Astrocyte (in vitro differentiated cells and primary cell): ENCODE data around the gene CYP4F22. TPM values are rescaled to one million over a fixed set of nuclear protein-coding genes. Genes with fewer than 3 reads are reported as not detected.
"Not testable (repeated sequence)": the region's sequence is repeated elsewhere in the genome, so short reads cannot be mapped to it uniquely, and the experiment has no call there.

Experiments used
- DNase-seq: peaks from one replicate; pipeline ENCODE4 v3.0.0-alpha.2; 2010; ENCODE audit warnings: low read depth
- FAIRE-seq: peaks from 2 replicates; lab custom pipeline; 2011; peaks lifted over from hg19 to GRCh38; lab: Jason Lieb, UNC
- H2AFZ ChIP-seq: 2 replicates; pipeline ENCODE4 v1.6.0; 2012; ENCODE audit warnings: low read depth, low read length, inconsistent platforms
- H3K27ac ChIP-seq: 2 replicates; pipeline ENCODE4 v1.5.1; 2011; ENCODE audit warnings: low read depth, low read length, inconsistent platforms
- H3K27me3 ChIP-seq: 2 replicates; pipeline ENCODE4 v1.6.0; 2011; ENCODE audit warnings: low read length, inconsistent platforms; ENCODE audit not compliant: insufficient read depth
- H3K36me3 ChIP-seq: 2 replicates; pipeline ENCODE4 v1.5.1; 2011; ENCODE audit warnings: low read length, inconsistent platforms; ENCODE audit not compliant: insufficient read depth
- H3K4me1 ChIP-seq: 2 replicates; pipeline ENCODE4 v1.5.1; 2011; ENCODE audit warnings: low read length, inconsistent platforms; ENCODE audit not compliant: insufficient read depth
- H3K4me2 ChIP-seq: 2 replicates; pipeline ENCODE4 v1.6.0; 2012; ENCODE audit warnings: low read length, inconsistent platforms
- H3K4me3 ChIP-seq: 2 replicates; pipeline ENCODE4 v1.5.1; 2011; ENCODE audit warnings: low read depth, mild to moderate bottlenecking, low read length, inconsistent platforms; ENCODE audit not compliant: insufficient read depth
- H3K79me2 ChIP-seq: 2 replicates; pipeline ENCODE4 v1.6.0; 2012; ENCODE audit warnings: mild to moderate bottlenecking, low read length, inconsistent platforms; ENCODE audit not compliant: insufficient read depth
- H3K9ac ChIP-seq: 2 replicates; pipeline ENCODE4 v1.6.0; 2012; ENCODE audit warnings: mild to moderate bottlenecking, low read length, inconsistent platforms
- H3K9me3 ChIP-seq: 2 replicates; pipeline ENCODE4 v1.5.1; 2012; ENCODE audit warnings: low read depth, mild to moderate bottlenecking, low read length, inconsistent platforms; ENCODE audit not compliant: insufficient read depth
- H4K20me1 ChIP-seq: 2 replicates; pipeline ENCODE4 v1.6.0; 2012; ENCODE audit warnings: low read length, inconsistent platforms; ENCODE audit not compliant: insufficient read depth
- H3K27ac Mint-ChIP-seq: one replicate; pipeline ENCODE4 v1.8.0; 2021; ENCODE audit warnings: mild to moderate bottlenecking, mixed read lengths; ENCODE audit not compliant: unreplicated experiment
- H3K27me3 Mint-ChIP-seq: one replicate; pipeline ENCODE4 v1.8.0; 2021; ENCODE audit warnings: low read depth, mixed read lengths; ENCODE audit not compliant: unreplicated experiment
- H3K36me3 Mint-ChIP-seq: one replicate; pipeline ENCODE4 v1.8.0; 2021; ENCODE audit warnings: low read depth, mixed read lengths; ENCODE audit not compliant: unreplicated experiment
- H3K4me1 Mint-ChIP-seq: one replicate; pipeline ENCODE4 v1.8.0; 2021; ENCODE audit warnings: low read depth, mixed read lengths; ENCODE audit not compliant: unreplicated experiment
- H3K4me3 Mint-ChIP-seq: one replicate; pipeline ENCODE4 v1.8.0; 2021; ENCODE audit warnings: mild to moderate bottlenecking, moderate library complexity, mixed read lengths; ENCODE audit not compliant: unreplicated experiment
- H3K9me3 Mint-ChIP-seq: one replicate; pipeline ENCODE4 v1.8.0; 2021; ENCODE audit warnings: mild to moderate bottlenecking, mixed read lengths; ENCODE audit not compliant: unreplicated experiment
- CTCF ChIP-seq: IDR thresholded peaks from 2 replicates; pipeline ENCODE4 v1.5.1; 2011; ENCODE audit warnings: low read depth, mild to moderate bottlenecking, inconsistent platforms, low read length, moderate library complexity; ENCODE audit not compliant: insufficient read depth
- EZH2 ChIP-seq: IDR thresholded peaks from 2 replicates; pipeline ENCODE4 v1.6.1; 2012; ENCODE audit warnings: mild to moderate bottlenecking, low read length, inconsistent platforms; ENCODE audit not compliant: insufficient read depth
- total RNA-seq: library from RNA; stranded (reverse); gene quantifications from 2 replicates; pipeline ENCODE4 v1.2.1, GENCODE V29; 2021

The CYP4F22 gene
- total RNA-seq, 1 donor from 2014 or later: not detected

GRCh38 chr19:15529774-15530372, 21.5 kb downstream of the CYP4F22 start:
- H3K36me3 Mint-ChIP-seq: no peaks in the 10 kb centered on the region
- Histone ChIP-seq H2AFZ (no peak overlapping the region), H3K27ac (no peak overlapping the region), H4K20me1 (no peaks in the 10 kb centered on the region), H3K36me3 (no peaks in the 10 kb centered on the region), H3K4me3 (no peak overlapping the region), H3K4me1 (no peaks in the 10 kb centered on the region), H3K79me2 (no peaks in the 10 kb centered on the region), H3K27me3 (no peaks in the 10 kb centered on the region), H3K9me3 (no peaks in the 10 kb centered on the region), H3K4me2 (no peak overlapping the region), H3K9ac (no peak overlapping the region)
- no peaks in the 10 kb centered on the region for H3K27me3 Mint-ChIP-seq
- no peak overlapping the region for H3K4me3 Mint-ChIP-seq
- FAIRE-seq: no peak
- DNase-seq: no peak
- TF ChIP-seq EZH2 (no peak), CTCF (no peak)
- no peaks in the 10 kb centered on the region for H3K4me1 Mint-ChIP-seq
- peaks cover 13% of the 10 kb centered on the region for H3K9me3 Mint-ChIP-seq
- no peak overlapping the region for H3K27ac Mint-ChIP-seq

GRCh38 chr19:15532779-15533521, 24.6 kb downstream of the CYP4F22 start:
- Histone ChIP-seq H3K4me2 (no peak overlapping the region), H3K9ac (no peak overlapping the region), H3K27me3 (no peaks in the 10 kb centered on the region), H3K9me3 (no peaks in the 10 kb centered on the region), H2AFZ (no peak overlapping the region), H3K4me3 (no peak overlapping the region), H3K27ac (no peak overlapping the region), H3K79me2 (no peaks in the 10 kb centered on the region), H4K20me1 (no peaks in the 10 kb centered on the region), H3K36me3 (no peaks in the 10 kb centered on the region), H3K4me1 (no peaks in the 10 kb centered on the region)
- DNase-seq: no peak
- H3K27me3 Mint-ChIP-seq: no peaks in the 10 kb centered on the region
- H3K36me3 Mint-ChIP-seq: no peaks in the 10 kb centered on the region
- no peaks in the 10 kb centered on the region for H3K4me1 Mint-ChIP-seq
- no peak for FAIRE-seq
- H3K27ac Mint-ChIP-seq: no peak overlapping the region
- TF ChIP-seq EZH2: no peak
- TF ChIP-seq CTCF: no peak
- H3K4me3 Mint-ChIP-seq: no peak overlapping the region
- peaks cover 14% of the 10 kb centered on the region for H3K9me3 Mint-ChIP-seq

- H3K27me3 ChIP-seq, H3K36me3 ChIP-seq, H3K4me2 ChIP-seq, H3K4me3 Mint-ChIP-seq, H3K36me3 Mint-ChIP-seq, H3K4me1 Mint-ChIP-seq, H3K4me3 ChIP-seq, H3K27ac Mint-ChIP-seq, H3K27ac ChIP-seq, H2AFZ ChIP-seq, H3K9ac ChIP-seq, H3K79me2 ChIP-seq, H3K27me3 Mint-ChIP-seq, DNase-seq, H3K4me1 ChIP-seq, H3K9me3 ChIP-seq, H4K20me1 ChIP-seq, FAIRE-seq: not testable (repeated sequence)
- peaks cover 13% of the 10 kb centered on the region for H3K9me3 Mint-ChIP-seq
Observed at GRCh38 chr19:15533522-15533830, 25.2 kb downstream of the CYP4F22 start.
